Astrocyte (in vitro differentiated cells and primary cell): ENCODE measurements around the gene MEIOB. TPM values are rescaled to one million over a fixed set of nuclear protein-coding genes. Genes with fewer than 3 reads are reported as not detected.
"Not testable (repeated sequence)": the region's sequence is repeated elsewhere in the genome, so short reads cannot be mapped to it uniquely, and the experiment has no call there.

Experiments
- DNase-seq: peaks from one replicate; pipeline ENCODE4 v3.0.0-alpha.2; 2010; ENCODE audit warnings: low read depth
- FAIRE-seq: peaks from 2 replicates; lab custom pipeline; 2011; peaks lifted over from hg19 to GRCh38; lab: Jason Lieb, UNC
- H2AFZ ChIP-seq: 2 replicates; pipeline ENCODE4 v1.6.0; 2012; ENCODE audit warnings: low read depth, low read length, inconsistent platforms
- H3K27ac ChIP-seq: 2 replicates; pipeline ENCODE4 v1.5.1; 2011; ENCODE audit warnings: low read depth, low read length, inconsistent platforms
- H3K27me3 ChIP-seq: 2 replicates; pipeline ENCODE4 v1.6.0; 2011; ENCODE audit warnings: low read length, inconsistent platforms; ENCODE audit not compliant: insufficient read depth
- H3K36me3 ChIP-seq: 2 replicates; pipeline ENCODE4 v1.5.1; 2011; ENCODE audit warnings: low read length, inconsistent platforms; ENCODE audit not compliant: insufficient read depth
- H3K4me1 ChIP-seq: 2 replicates; pipeline ENCODE4 v1.5.1; 2011; ENCODE audit warnings: low read length, inconsistent platforms; ENCODE audit not compliant: insufficient read depth
- H3K4me2 ChIP-seq: 2 replicates; pipeline ENCODE4 v1.6.0; 2012; ENCODE audit warnings: low read length, inconsistent platforms
- H3K4me3 ChIP-seq: 2 replicates; pipeline ENCODE4 v1.5.1; 2011; ENCODE audit warnings: low read depth, mild to moderate bottlenecking, low read length, inconsistent platforms; ENCODE audit not compliant: insufficient read depth
- H3K79me2 ChIP-seq: 2 replicates; pipeline ENCODE4 v1.6.0; 2012; ENCODE audit warnings: mild to moderate bottlenecking, low read length, inconsistent platforms; ENCODE audit not compliant: insufficient read depth
- H3K9ac ChIP-seq: 2 replicates; pipeline ENCODE4 v1.6.0; 2012; ENCODE audit warnings: mild to moderate bottlenecking, low read length, inconsistent platforms
- H3K9me3 ChIP-seq: 2 replicates; pipeline ENCODE4 v1.5.1; 2012; ENCODE audit warnings: low read depth, mild to moderate bottlenecking, low read length, inconsistent platforms; ENCODE audit not compliant: insufficient read depth
- H4K20me1 ChIP-seq: 2 replicates; pipeline ENCODE4 v1.6.0; 2012; ENCODE audit warnings: low read length, inconsistent platforms; ENCODE audit not compliant: insufficient read depth
- H3K27ac Mint-ChIP-seq: one replicate; pipeline ENCODE4 v1.8.0; 2021; ENCODE audit warnings: mild to moderate bottlenecking, mixed read lengths; ENCODE audit not compliant: unreplicated experiment
- H3K27me3 Mint-ChIP-seq: one replicate; pipeline ENCODE4 v1.8.0; 2021; ENCODE audit warnings: low read depth, mixed read lengths; ENCODE audit not compliant: unreplicated experiment
- H3K36me3 Mint-ChIP-seq: one replicate; pipeline ENCODE4 v1.8.0; 2021; ENCODE audit warnings: low read depth, mixed read lengths; ENCODE audit not compliant: unreplicated experiment
- H3K4me1 Mint-ChIP-seq: one replicate; pipeline ENCODE4 v1.8.0; 2021; ENCODE audit warnings: low read depth, mixed read lengths; ENCODE audit not compliant: unreplicated experiment
- H3K4me3 Mint-ChIP-seq: one replicate; pipeline ENCODE4 v1.8.0; 2021; ENCODE audit warnings: mild to moderate bottlenecking, moderate library complexity, mixed read lengths; ENCODE audit not compliant: unreplicated experiment
- H3K9me3 Mint-ChIP-seq: one replicate; pipeline ENCODE4 v1.8.0; 2021; ENCODE audit warnings: mild to moderate bottlenecking, mixed read lengths; ENCODE audit not compliant: unreplicated experiment
- CTCF ChIP-seq: IDR thresholded peaks from 2 replicates; pipeline ENCODE4 v1.5.1; 2011; ENCODE audit warnings: low read depth, mild to moderate bottlenecking, inconsistent platforms, low read length, moderate library complexity; ENCODE audit not compliant: insufficient read depth
- EZH2 ChIP-seq: IDR thresholded peaks from 2 replicates; pipeline ENCODE4 v1.6.1; 2012; ENCODE audit warnings: mild to moderate bottlenecking, low read length, inconsistent platforms; ENCODE audit not compliant: insufficient read depth
- total RNA-seq: library from RNA; stranded (reverse); gene quantifications from 2 replicates; pipeline ENCODE4 v1.2.1, GENCODE V29; 2021

The MEIOB gene
- total RNA-seq, 1 donor from 2014 or later, result 0.16 TPM

- no peak overlapping the region for H3K27ac Mint-ChIP-seq
- no peaks in the 10 kb centered on the region for H3K9me3 Mint-ChIP-seq
- no peaks in the 10 kb centered on the region for H3K36me3 Mint-ChIP-seq
- H3K4me1 Mint-ChIP-seq, result no peaks in the 10 kb centered on the region
- H3K27me3 ChIP-seq, result peaks cover 7% of the 10 kb centered on the region
- no peak for TF ChIP-seq EZH2
- no peak for TF ChIP-seq CTCF
- no peak overlapping the region for H3K4me3 ChIP-seq
- no peak for FAIRE-seq
- no peaks in the 10 kb centered on the region for H3K36me3 ChIP-seq
- H3K27ac ChIP-seq, result no peak overlapping the region
- H3K9me3 ChIP-seq, result no peaks in the 10 kb centered on the region
- H3K4me1 ChIP-seq, result no peaks in the 10 kb centered on the region
- no peak for DNase-seq
- no peak overlapping the region for H2AFZ ChIP-seq
- H3K9ac ChIP-seq, result no peak overlapping the region
- no peaks in the 10 kb centered on the region for H3K79me2 ChIP-seq
- H3K4me3 Mint-ChIP-seq, result no peak overlapping the region
- no peaks in the 10 kb centered on the region for H4K20me1 ChIP-seq
- peaks cover 19% of the 10 kb centered on the region for H3K27me3 Mint-ChIP-seq
- no peak overlapping the region for H3K4me2 ChIP-seq
Measured at GRCh38 chr16:1884155-1884760, 12.3 kb upstream of the MEIOB start.

DNA sequence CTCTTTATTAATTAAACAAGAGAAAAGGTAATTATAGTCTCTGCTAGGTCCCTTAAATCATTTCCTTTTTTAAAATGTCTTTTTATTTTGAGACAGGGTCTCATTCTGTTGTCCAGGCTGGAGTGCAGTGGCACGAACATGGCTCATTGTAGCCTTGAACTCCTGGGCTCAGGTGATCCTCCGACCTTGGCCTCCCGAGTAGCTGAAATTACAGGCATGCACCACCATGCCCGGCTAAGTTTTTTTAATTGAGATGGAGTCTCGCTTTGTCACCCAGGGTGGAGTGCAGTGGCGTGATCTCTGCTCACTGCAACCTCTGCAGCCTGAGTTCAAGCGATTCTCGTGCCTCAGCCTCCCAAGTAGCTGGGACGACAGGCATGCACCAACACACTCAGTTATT is 9.2 kb upstream of the MEIOB start:
- not testable (repeated sequence) for H3K4me1 ChIP-seq, H3K27ac Mint-ChIP-seq, H3K36me3 ChIP-seq, H3K4me3 ChIP-seq, H4K20me1 ChIP-seq, H3K9ac ChIP-seq, H3K27ac ChIP-seq, FAIRE-seq, H3K4me3 Mint-ChIP-seq, H3K4me2 ChIP-seq, H3K4me1 Mint-ChIP-seq, DNase-seq, H2AFZ ChIP-seq, H3K79me2 ChIP-seq, H3K9me3 ChIP-seq, H3K36me3 Mint-ChIP-seq, H3K9me3 Mint-ChIP-seq
- peaks cover 34% of the 10 kb centered on the region for H3K27me3 Mint-ChIP-seq
- peaks cover 22% of the 10 kb centered on the region for H3K27me3 ChIP-seq

- no peaks in the 10 kb centered on the region for H3K4me1 Mint-ChIP-seq
- H3K4me3 Mint-ChIP-seq, result no peak overlapping the region
- H3K27ac Mint-ChIP-seq, result no peak overlapping the region
- no peaks in the 10 kb centered on the region for H3K9me3 Mint-ChIP-seq
- Histone ChIP-seq H3K4me3 (no peak overlapping the region), H3K79me2 (no peaks in the 10 kb centered on the region), H3K36me3 (no peaks in the 10 kb centered on the region), H2AFZ (no peak overlapping the region), H3K9me3 (no peaks in the 10 kb centered on the region), H3K27ac (no peak overlapping the region), H4K20me1 (no peaks in the 10 kb centered on the region), H3K9ac (no peak overlapping the region), H3K4me1 (no peaks in the 10 kb centered on the region), H3K27me3 (peaks cover 29% of the 10 kb centered on the region), H3K4me2 (no peak overlapping the region)
- TF ChIP-seq CTCF (no peak), EZH2 (no peak)
- no peaks in the 10 kb centered on the region for H3K36me3 Mint-ChIP-seq
- DNase-seq (no peak), FAIRE-seq (no peak)
- H3K27me3 Mint-ChIP-seq, result peaks cover 30% of the 10 kb centered on the region
Measured at GRCh38 chr16:1879477-1879876, 7.5 kb upstream of the MEIOB start.
